PC-3 (cell line): ENCODE data around the gene SNED1. TPM values are rescaled to one million over a fixed set of nuclear protein-coding genes. Genes with fewer than 3 reads are reported as not detected.
A peak's percentile ranks its signal among the peaks of the same experiment; 100 is the strongest.

Experiments
- ATAC-seq: fragments of 200-7000 bp; cut with Tn5 transposase; 2 replicates; pipeline ENCODE4 v1.9.1; 2020; ENCODE audit warnings: mild to moderate bottlenecking, moderate library complexity
- BruUV-seq: library from RNA; stranded (reverse); fragments of 400-500 nt; replicated peaks from 2 replicates; lab custom pipeline; 2021; lab: Mats Ljungman, UMichigan
- CTCF ChIA-PET: fragments of 300-600 bp; sonication (Branson Sonifier 250); formaldehyde crosslinking; loops from one replicate; lab custom pipeline; 2022; ENCODE audit warnings: antibody characterized with exemption; lab: Charles Lee
- POLR2A ChIA-PET: fragments of 300-600 bp; sonication (Branson Sonifier 250); formaldehyde crosslinking; loops from one replicate; lab custom pipeline; 2022; ENCODE audit warnings: antibody characterized with exemption; ENCODE audit not compliant: unreplicated experiment; lab: Charles Lee
- DNase-seq: peaks from one replicate; pipeline ENCODE4 v3.0.0-alpha.2; 2015
- H2AFZ ChIP-seq: fragments of 300-600 bp; sonication (generic); 2 replicates; pipeline ENCODE4 v1.6.0; 2016; ENCODE audit warnings: antibody characterized with exemption, low read length
- H3F3A ChIP-seq: fragments of 300-600 bp; sonication (generic); one replicate; pipeline ENCODE4 v1.6.0; 2017; ENCODE audit warnings: antibody characterized with exemption, low read length, control low read depth, mild to moderate bottlenecking; ENCODE audit not compliant: unreplicated experiment
- H3K27ac ChIP-seq: fragments of 300-600 bp; sonication (generic); 2 replicates; pipeline ENCODE4 v1.5.1; 2016; ENCODE audit warnings: mild to moderate bottlenecking, low read length
- H3K27me3 ChIP-seq: fragments of 300-600 bp; sonication (generic); 2 replicates; pipeline ENCODE4 v1.6.1; 2016; ENCODE audit warnings: low read length, mixed read lengths
- H3K36me3 ChIP-seq: fragments of 300-600 bp; sonication (generic); 2 replicates; pipeline ENCODE4 v1.6.1; 2016; ENCODE audit warnings: low read depth, mixed run types, low read length, mixed read lengths
- H3K4me1 ChIP-seq: fragments of 300-600 bp; sonication (generic); 2 replicates; pipeline ENCODE4 v1.5.1; 2016; ENCODE audit warnings: low read length; ENCODE audit not compliant: insufficient read depth
- H3K4me2 ChIP-seq: fragments of 300-600 bp; sonication (generic); 2 replicates; pipeline ENCODE4 v1.6.0; 2016; ENCODE audit warnings: low read length
- H3K4me3 ChIP-seq: fragments of 300-600 bp; sonication (generic); 2 replicates; pipeline ENCODE4 v1.5.1; 2016; ENCODE audit warnings: mild to moderate bottlenecking, low read length, mixed read lengths
- H3K79me2 ChIP-seq: fragments of 300-600 bp; sonication (generic); 2 replicates; pipeline ENCODE4 v1.6.1; 2017; ENCODE audit warnings: low read length, mixed read lengths
- H3K9ac ChIP-seq: fragments of 300-600 bp; sonication (generic); 2 replicates; pipeline ENCODE4 v1.6.0; 2016; ENCODE audit warnings: mild to moderate bottlenecking, low read length
- H3K9me2 ChIP-seq: fragments of 300-600 bp; sonication (generic); replicated peaks from 2 replicates; pipeline ENCODE4 v1.6.1; 2016; ENCODE audit warnings: mixed run types, low read length, mixed read lengths
- H3K9me3 ChIP-seq: fragments of 300-600 bp; sonication (generic); 2 replicates; pipeline ENCODE4 v1.6.1; 2016; ENCODE audit warnings: low read length, mixed read lengths
- H4K20me1 ChIP-seq: fragments of 300-600 bp; sonication (generic); 2 replicates; pipeline ENCODE4 v1.6.1; 2016; ENCODE audit warnings: low read length, mixed read lengths
- CTCF ChIP-seq: fragments of 300-600 bp; sonication (generic); conservative IDR thresholded peaks from 2 replicates; pipeline ENCODE4 v1.5.1; 2017; ENCODE audit warnings: antibody characterized with exemption, low read depth, mild to moderate bottlenecking, low read length
- EZH2 ChIP-seq: fragments of 300-600 bp; sonication (generic); IDR thresholded peaks from one replicate; pipeline ENCODE4 v1.6.1; 2017; ENCODE audit warnings: antibody characterized with exemption, mild to moderate bottlenecking, low read length; ENCODE audit not compliant: unreplicated experiment
- EZH2phosphoT487 ChIP-seq: fragments of 300-600 bp; sonication (generic); IDR thresholded peaks from 2 replicates; pipeline ENCODE4 v1.6.1; 2018; ENCODE audit warnings: mild to moderate bottlenecking, antibody characterized with exemption, low read length, borderline replicate concordance
- intact Hi-C: fragments of 100-400 bp; cut with micrococcal nuclease; formaldehyde crosslinking; loops from 2 replicates; pipeline ENCODE4 v1.9.0; 2023
- total RNA-seq: library from RNA; depleted of rRNA; stranded (reverse); fragments of >200 nt; gene quantifications from 2 replicates; pipeline ENCODE4 v1.2.3, GENCODE V29; 2014

Gene SNED1
- total RNA-seq, 1 experiment from 2014 or later, result 0.66 TPM

GRCh38 chr2:241010531-241011295 is 12.3 kb downstream of the SNED1 start:
- ChIA-PET CTCF (no interaction called here), POLR2A (no interaction called here)
- TF ChIP-seq EZH2phosphoT487, result no peak
- Histone ChIP-seq H3K4me3 (peak overlapping the region; percentile 52; the same call in 1 of the 2 replicates), H3K79me2 (no peaks in the 10 kb centered on the region), H3K27me3 (no peaks in the 10 kb centered on the region), H2AFZ (peak overlapping the region; percentile 61), H3K4me2 (peak overlapping the region; percentile 75), H3K9ac (no peak overlapping the region), H3K27ac (peak overlapping the region; percentile 7; the same call in 1 of the 2 replicates), H3K36me3 (no peaks in the 10 kb centered on the region), H3K4me1 (peaks cover 9% of the 10 kb centered on the region), H3K9me3 (peaks cover 6% of the 10 kb centered on the region; the same call in 1 of the 2 replicates), H4K20me1 (no peaks in the 10 kb centered on the region), H3K9me2 (no peaks in the 10 kb centered on the region), H3F3A (no peaks in the 10 kb centered on the region)
- DNase-seq, result no peak
- intact Hi-C loops, result no loop called here
- BruUV-seq, result no TSS peak
- no peak for ATAC-seq

- H4K20me1 ChIP-seq, result no peaks in the 10 kb centered on the region
- H3K4me2 ChIP-seq, result no peak overlapping the region
- H3K9ac ChIP-seq, result no peak overlapping the region
- H2AFZ ChIP-seq, result no peak overlapping the region
- ChIA-PET POLR2A (no interaction called here), CTCF (no interaction called here)
- intact Hi-C loops, result no loop called here
- H3F3A ChIP-seq, result no peaks in the 10 kb centered on the region
- no peaks in the 10 kb centered on the region for H3K27me3 ChIP-seq
- no peak for ATAC-seq
- no peak overlapping the region for H3K27ac ChIP-seq
- peaks cover 9% of the 10 kb centered on the region for H3K4me1 ChIP-seq
- TF ChIP-seq CTCF, result no peak
- no peak for TF ChIP-seq EZH2phosphoT487
- no peak for TF ChIP-seq EZH2
- no peaks in the 10 kb centered on the region for H3K79me2 ChIP-seq
- BruUV-seq, result no TSS peak
- H3K9me3 ChIP-seq, result 0 out of 2 replicates have a peak, but pooled peaks cover under 1% of the 10 kb centered on the region
- no peak overlapping the region for H3K4me3 ChIP-seq
- H3K36me3 ChIP-seq, result no peaks in the 10 kb centered on the region
- no peak for DNase-seq
- no peaks in the 10 kb centered on the region for H3K9me2 ChIP-seq
Observed at GRCh38 chr2:241011296-241011600, 12.8 kb downstream of the SNED1 start.

- H4K20me1 ChIP-seq, result no peaks in the 10 kb centered on the region
- no peaks in the 10 kb centered on the region for H3F3A ChIP-seq
- no peaks in the 10 kb centered on the region for H3K79me2 ChIP-seq
- peaks cover 9% of the 10 kb centered on the region for H3K4me1 ChIP-seq
- H3K9me2 ChIP-seq, result no peaks in the 10 kb centered on the region
- ATAC-seq, result no peak
- no peak overlapping the region for H3K4me3 ChIP-seq
- POLR2A ChIA-PET, result no interaction called here
- intact Hi-C loops, result no loop called here
- no peaks in the 10 kb centered on the region for H3K36me3 ChIP-seq
- no peak overlapping the region for H3K9ac ChIP-seq
- TF ChIP-seq EZH2 (no peak), CTCF (no peak)
- no peak overlapping the region for H3K4me2 ChIP-seq
- H3K9me3 ChIP-seq, result no peaks in the 10 kb centered on the region
- no peak overlapping the region for H2AFZ ChIP-seq
- CTCF ChIA-PET, result no interaction called here
- H3K27me3 ChIP-seq, result no peaks in the 10 kb centered on the region
- DNase-seq, result no peak
- H3K27ac ChIP-seq, result no peak overlapping the region
- BruUV-seq, result no TSS peak
Observed at GRCh38 chr2:241011751-241012510, 13.5 kb downstream of the SNED1 start.
